ENCODE results near the gene ORM1.
"Not testable (repeated sequence)": the region's sequence is repeated elsewhere in the genome, so short reads cannot be mapped to it uniquely, and the experiment has no call there.

Gene ORM1

GRCh38 chr9:114309096-114309495 is 13.8 kb upstream of the ORM1 start:
- DNase-seq, result no peak

- no peak for DNase-seq
Observed at GRCh38 chr9:114310471-114311450, 12.1 kb upstream of the ORM1 start.

- DNase-seq, result no peak
Observed at GRCh38 chr9:114311571-114312512, 11.1 kb upstream of the ORM1 start.

GRCh38 chr9:114312513-114312875 is 10.4 kb upstream of the ORM1 start:
- DNase-seq, result no peak

- DNase-seq, result no peak
Observed at GRCh38 chr9:114313186-114313585, 9.7 kb upstream of the ORM1 start.

GRCh38 chr9:114314256-114314867 is 8.5 kb upstream of the ORM1 start:
- no peak for DNase-seq

GRCh38 chr9:114314881-114315722 is 7.8 kb upstream of the ORM1 start:
- no peak for DNase-seq

- no peak for DNase-seq
Observed at GRCh38 chr9:114315723-114316363, 7.1 kb upstream of the ORM1 start.

- no peak for DNase-seq
Observed at GRCh38 chr9:114316605-114317230, 6.2 kb upstream of the ORM1 start.

GRCh38 chr9:114317665-114318357 is 5.1 kb upstream of the ORM1 start:
- DNase-seq, result no peak

- no peak for DNase-seq
Observed at GRCh38 chr9:114318416-114318815, 4.5 kb upstream of the ORM1 start.

GRCh38 chr9:114319147-114319546 is 3.8 kb upstream of the ORM1 start:
- peak in 1 of 2 experiments; percentile 16 for DNase-seq

- not testable (repeated sequence) for DNase-seq
Observed at GRCh38 chr9:114320710-114321109, 2.2 kb upstream of the ORM1 start.

GRCh38 chr9:114321759-114322158 is 1.1 kb upstream of the ORM1 start:
- no peak for DNase-seq

GRCh38 chr9:114322160-114322818 is 609 bp upstream of the ORM1 start:
- DNase-seq, result not testable (repeated sequence)

- DNase-seq, result not testable (repeated sequence)
Observed at GRCh38 chr9:114323849-114324248, 951 bp downstream of the ORM1 start.

- no peak for DNase-seq
Observed at GRCh38 chr9:114324492-114324891, 1.6 kb downstream of the ORM1 start.

GRCh38 chr9:114324965-114325364 is 2.1 kb downstream of the ORM1 start:
- not testable (repeated sequence) for DNase-seq

GRCh38 chr9:114325684-114326254 is 2.9 kb downstream of the ORM1 start:
- not testable (repeated sequence) for DNase-seq

Measured in NCI-H2081 (cell line).